GM13977 (cell line): Measurements from ENCODE around the gene RUNX2.

Experiments
- DNase-seq: peaks from one replicate; pipeline ENCODE4 v3.0.0; 2012; ENCODE audit warnings: low spot score
- CTCF ChIP-seq: IDR thresholded peaks from 2 replicates; pipeline ENCODE4 v1.5.1; 2012; ENCODE audit warnings: mild to moderate bottlenecking, control low read depth; ENCODE audit not compliant: insufficient read depth; ENCODE audit errors: extremely low read depth, missing control alignments
- in situ Hi-C: fragments of 300-500 bp; cut with MboI; formaldehyde crosslinking; loops from one replicate; pipeline ENCODE4 v1.12.0; 2022; ENCODE audit warnings: low sequenced_read_pairs, low pct_unique_long_range_greater_than_20kb, mixed read lengths, inconsistent platforms; ENCODE audit not compliant: unreplicated experiment

The RUNX2 gene

GRCh38 chr6:45421709-45422502 lies 93.8 kb downstream of the RUNX2 start:
- DNase-seq, result peak; percentile 50
- in situ Hi-C loops, result loop anchor here (10.0 to 25.0 kb wide), 2 partner anchors 293 to 785 kb away; no protein-coding TSS in a partner anchor
- TF ChIP-seq CTCF, result peak; percentile 28

- no peak for DNase-seq
- in situ Hi-C loops, result loop anchor here (10.0 to 25.0 kb wide), 2 partner anchors 292 to 785 kb away; no protein-coding TSS in a partner anchor
- TF ChIP-seq CTCF, result no peak
Observed at GRCh38 chr6:45422503-45423110, 94.5 kb downstream of the RUNX2 start.

- in situ Hi-C loops, result loop anchor here (10.0 to 25.0 kb wide), 2 partner anchors 292 to 786 kb away; no protein-coding TSS in a partner anchor
- peak; percentile 31 for DNase-seq
- no peak for TF ChIP-seq CTCF
Observed at GRCh38 chr6:45423111-45423823, 95.1 kb downstream of the RUNX2 start.

- TF ChIP-seq CTCF, result no peak
- in situ Hi-C loops, result loop anchor here (10.0 to 25.0 kb wide), 2 partner anchors 291 to 787 kb away; no protein-coding TSS in a partner anchor
- peak; percentile 18 for DNase-seq
Observed at GRCh38 chr6:45423824-45424450, 95.8 kb downstream of the RUNX2 start.

GRCh38 chr6:45424451-45424861 lies 96.3 kb downstream of the RUNX2 start:
- in situ Hi-C loops, result loop anchor here (10.0 to 25.0 kb wide), 2 partner anchors 290 to 787 kb away; no protein-coding TSS in a partner anchor
- TF ChIP-seq CTCF, result no peak
- DNase-seq, result no peak

- in situ Hi-C loops, result loop anchor here (10.0 to 25.0 kb wide), 2 partner anchors 289 to 486 kb away; no protein-coding TSS in a partner anchor
- no peak for TF ChIP-seq CTCF
Observed at GRCh38 chr6:45426251-45426650, 98.1 kb downstream of the RUNX2 start.

More at GRCh38 chr6:45426251-45426650, 98.1 kb downstream of the RUNX2 start:
- no peak for DNase-seq
